Measurements from ENCODE around the gene GRIK4. TPM values are rescaled to one million over a fixed set of nuclear protein-coding genes. Genes with fewer than 3 reads are reported as not detected.

The GRIK4 gene
- total and polyA plus RNA-seq, 2 donors (not counting 3 experiments of a cell fraction or from before 2014, with no cell fraction given), result 0.81 to 1.6 TPM

- Histone ChIP-seq H3K79me2 (ENCODE audit: control insufficient read depth, insufficient read depth, low read length) (no peaks in the 10 kb centered on the region), H3K27ac (ENCODE audit: insufficient read depth, low read depth, low read length) (no peak overlapping the region), H3K36me3 (ENCODE audit: control insufficient read depth in 2 of 2, extremely low read depth in 1 of 2, insufficient read depth in 2 of 2, low read length in 2 of 2) (no peaks in the 10 kb centered on the region), H3K4me3 (replicated peaks in 1 of 3; ENCODE audit: insufficient read depth in 1 of 3, low read depth in 1 of 3, low read length in 3 of 3) (no peak overlapping the region), H4K20me1 (replicated peaks; ENCODE audit: control insufficient read depth, extremely low read depth, insufficient read depth, low read length) (no peaks in the 10 kb centered on the region), H2AFZ (ENCODE audit: low read depth, low read length) (no peak overlapping the region), H3K4me2 (ENCODE audit: insufficient read depth, low read length) (no peak overlapping the region), H3K27me3 (ENCODE audit: control insufficient read depth in 2 of 2, insufficient read depth in 2 of 2, low read length in 2 of 2) (no peaks in the 10 kb centered on the region), H3K9me1 (replicated peaks; ENCODE audit: control insufficient read depth, extremely low read depth, insufficient read depth, low read length) (no peaks in the 10 kb centered on the region), H3K4me1 (ENCODE audit: control insufficient read depth, extremely low read depth, insufficient read depth, low read length) (no peaks in the 10 kb centered on the region), H3K9me3 (replicated peaks; ENCODE audit: control insufficient read depth, insufficient read depth, low read length) (no peaks in the 10 kb centered on the region), H3K9ac (replicated peaks; ENCODE audit: extremely low read depth, insufficient read depth, low read length) (no peak overlapping the region)
- BruUV-seq (replicated peaks), result no TSS peak
- DNase-seq (ENCODE audit: low read depth, low spot score) (no peak), FAIRE-seq (no peak)
- dilution Hi-C loops (cut with MboI; ENCODE audit: extremely low pct_ligation_motif_present, low sequenced_read_pairs) (no loop called here), intact Hi-C loops (cut with micrococcal nuclease) (no loop called here)
- TF ChIP-seq GATA2 (IDR thresholded peaks at IDR 0.05; ENCODE audit: insufficient read depth, insufficient read length, low read depth, low read length) (no peak), JUN (IDR thresholded peaks at IDR 0.05; ENCODE audit: borderline replicate concordance, insufficient read depth, insufficient read length, low read depth) (no peak), MAX (IDR thresholded peaks at IDR 0.05; ENCODE audit: insufficient read depth, insufficient read length) (no peak), MYC (IDR thresholded peaks at IDR 0.05; ENCODE audit: low read depth, low read length) (no peak), FOS (IDR thresholded peaks at IDR 0.05; ENCODE audit: borderline replicate concordance, insufficient read depth, low read length) (no peak), POLR2A (IDR thresholded peaks at IDR 0.05; ENCODE audit: low read depth, low read length) (no peak), POLR2AphosphoS5 (IDR thresholded peaks at IDR 0.05; ENCODE audit: insufficient read depth, low read depth, low read length) (no peak), CTCF (IDR thresholded peaks at IDR 0.05; ENCODE audit: extremely low read depth in 1 of 2, insufficient read depth in 1 of 2, low read depth in 1 of 2, low read length in 2 of 2) (no peak)
- ChIA-PET POLR2A (no interaction called here), CTCF (no interaction called here)
Measured at GRCh38 chr11:120853435-120853834, 341.9 kb downstream of the GRIK4 start.
